Activated CD4-positive, alpha-beta T cell treated with anti-CD3 and anti-CD28 coated beads, Interleukin-2, amount 10 ng/mL, durations not matched to agents 7 days and 5 days (primary cell): ENCODE data around the gene NAA35. TPM values are rescaled to one million over a fixed set of nuclear protein-coding genes. Genes with fewer than 3 reads are reported as not detected.
"Not testable (repeated sequence)": the region's sequence is repeated elsewhere in the genome, so short reads cannot be mapped to it uniquely, and the experiment has no call there.

ENCODE experiments used
- CTCF ChIA-PET: fragments of 350-600 bp; sonication (Branson Sonifier 250); formaldehyde crosslinking; loops from one replicate; lab custom pipeline; 2021; ENCODE audit warnings: antibody characterized with exemption; lab: Charles Lee
- POLR2A ChIA-PET: fragments of 350-600 bp; sonication (Branson Sonifier 250); formaldehyde crosslinking; loops from one replicate; lab custom pipeline; 2021; ENCODE audit warnings: antibody characterized with exemption; lab: Charles Lee
- DNase-seq: peaks from one replicate; pipeline ENCODE4 v3.0.0-alpha.2; 2020
- H3K27ac Mint-ChIP-seq: one replicate; pipeline ENCODE4 v1.8.0; 2021; ENCODE audit warnings: mild to moderate bottlenecking, moderate library complexity, mixed read lengths
- H3K27me3 Mint-ChIP-seq: one replicate; pipeline ENCODE4 v1.8.0; 2021; ENCODE audit warnings: mixed read lengths
- H3K36me3 Mint-ChIP-seq: one replicate; pipeline ENCODE4 v1.8.0; 2021; ENCODE audit warnings: low read depth, mixed read lengths
- H3K4me1 Mint-ChIP-seq: one replicate; pipeline ENCODE4 v1.8.0; 2021; ENCODE audit warnings: mixed read lengths
- H3K4me3 Mint-ChIP-seq: one replicate; pipeline ENCODE4 v1.8.0; 2021; ENCODE audit warnings: mild to moderate bottlenecking, moderate library complexity, mixed read lengths
- H3K9me3 Mint-ChIP-seq: one replicate; pipeline ENCODE4 v1.8.0; 2021; ENCODE audit warnings: mixed read lengths
- total RNA-seq, 2 experiments: library from RNA; stranded (reverse); gene quantifications; one replicate each; pipeline ENCODE4 v1.2.3, GENCODE V29; 2021

The NAA35 gene
- total RNA-seq, 2 experiments from 2014 or later: 20.9 to 22.4 TPM

GRCh38 chr9:85964526-85964925 is 23.6 kb downstream of the NAA35 start:
- Mint-ChIP-seq H3K27ac (no peak overlapping the region), H3K27me3 (no peaks in the 10 kb centered on the region), H3K4me3 (no peak overlapping the region), H3K4me1 (peaks cover 7% of the 10 kb centered on the region), H3K9me3 (no peaks in the 10 kb centered on the region), H3K36me3 (peaks cover 54% of the 10 kb centered on the region)
- CTCF ChIA-PET: interaction anchor here (0.7 kb wide), 1 partner anchor 1753 kb away, joined by 3 read pairs; no protein-coding TSS in a partner anchor
- no peak for DNase-seq
- POLR2A ChIA-PET: no interaction called here

GRCh38 chr9:85964949-85965348 is 24.0 kb downstream of the NAA35 start:
- Mint-ChIP-seq H3K9me3 (no peaks in the 10 kb centered on the region), H3K4me3 (no peak overlapping the region), H3K36me3 (peaks cover 54% of the 10 kb centered on the region), H3K4me1 (peaks cover 7% of the 10 kb centered on the region), H3K27ac (no peak overlapping the region), H3K27me3 (no peaks in the 10 kb centered on the region)
- DNase-seq: no peak
- ChIA-PET POLR2A (no interaction called here), CTCF (no interaction called here)

GRCh38 chr9:85969727-85970126 is 28.8 kb downstream of the NAA35 start:
- Mint-ChIP-seq H3K36me3 (peaks cover 57% of the 10 kb centered on the region), H3K27ac (no peak overlapping the region), H3K4me1 (peaks cover 2% of the 10 kb centered on the region), H3K4me3 (no peak overlapping the region), H3K9me3 (no peaks in the 10 kb centered on the region), H3K27me3 (no peaks in the 10 kb centered on the region)
- CTCF ChIA-PET: no interaction called here
- POLR2A ChIA-PET: no interaction called here
- DNase-seq: no peak

- no peak overlapping the region for H3K27ac Mint-ChIP-seq
- no peak for DNase-seq
- H3K9me3 Mint-ChIP-seq: no peaks in the 10 kb centered on the region
- H3K27me3 Mint-ChIP-seq: no peaks in the 10 kb centered on the region
- CTCF ChIA-PET: interaction anchor here (0.6 to 1.4 kb wide), 3 partner anchors 11 to 116 kb away, joined by 3 to 4 read pairs (median 3); no protein-coding TSS in a partner anchor
- H3K4me3 Mint-ChIP-seq: no peak overlapping the region
- H3K36me3 Mint-ChIP-seq: peaks cover 47% of the 10 kb centered on the region
- POLR2A ChIA-PET: no interaction called here
- no peaks in the 10 kb centered on the region for H3K4me1 Mint-ChIP-seq
These were observed 30.8 kb downstream of the NAA35 start for GRCh38 chr9:85971731-85972130.

- no peaks in the 10 kb centered on the region for H3K4me1 Mint-ChIP-seq
- no peak for DNase-seq
- H3K27ac Mint-ChIP-seq: no peak overlapping the region
- peaks cover 48% of the 10 kb centered on the region for H3K36me3 Mint-ChIP-seq
- no peak overlapping the region for H3K4me3 Mint-ChIP-seq
- no peaks in the 10 kb centered on the region for H3K27me3 Mint-ChIP-seq
- CTCF ChIA-PET: interaction anchor here (0.7 kb wide), 1 partner anchor 14 kb away, joined by 4 read pairs; no protein-coding TSS in a partner anchor
- POLR2A ChIA-PET: no interaction called here
- H3K9me3 Mint-ChIP-seq: no peaks in the 10 kb centered on the region
These were observed 32.3 kb downstream of the NAA35 start for GRCh38 chr9:85973238-85973637.

- H3K27me3 Mint-ChIP-seq, H3K9me3 Mint-ChIP-seq, H3K27ac Mint-ChIP-seq, DNase-seq, CTCF ChIA-PET, H3K4me3 Mint-ChIP-seq, POLR2A ChIA-PET, H3K4me1 Mint-ChIP-seq: not testable (repeated sequence)
- H3K36me3 Mint-ChIP-seq: peaks cover 49% of the 10 kb centered on the region
These were observed 33.2 kb downstream of the NAA35 start for GRCh38 chr9:85974055-85974547.

GRCh38 chr9:85978496-85978895 is 37.5 kb downstream of the NAA35 start:
- Mint-ChIP-seq H3K4me3 (no peak overlapping the region), H3K27me3 (no peaks in the 10 kb centered on the region), H3K36me3 (peaks cover 47% of the 10 kb centered on the region), H3K27ac (no peak overlapping the region), H3K9me3 (no peaks in the 10 kb centered on the region), H3K4me1 (no peaks in the 10 kb centered on the region)
- ChIA-PET CTCF (interaction anchor here (0.6 kb wide), 1 partner anchor 40 kb away, joined by 3 read pairs; no protein-coding TSS in a partner anchor), POLR2A (no interaction called here)
- DNase-seq: no peak

- CTCF ChIA-PET: no interaction called here
- no peak for DNase-seq
- POLR2A ChIA-PET: no interaction called here
- Mint-ChIP-seq H3K36me3 (peaks cover 67% of the 10 kb centered on the region), H3K4me1 (no peaks in the 10 kb centered on the region), H3K27ac (no peak overlapping the region), H3K27me3 (no peaks in the 10 kb centered on the region), H3K9me3 (no peaks in the 10 kb centered on the region), H3K4me3 (no peak overlapping the region)
These were observed 40.4 kb downstream of the NAA35 start for GRCh38 chr9:85981369-85981768.

- Mint-ChIP-seq H3K4me1 (no peaks in the 10 kb centered on the region), H3K9me3 (no peaks in the 10 kb centered on the region), H3K36me3 (peaks cover 62% of the 10 kb centered on the region), H3K27me3 (no peaks in the 10 kb centered on the region), H3K4me3 (no peak overlapping the region), H3K27ac (no peak overlapping the region)
- ChIA-PET POLR2A (no interaction called here), CTCF (no interaction called here)
- no peak for DNase-seq
These were observed 43.5 kb downstream of the NAA35 start for GRCh38 chr9:85984457-85984856.

- Mint-ChIP-seq H3K4me1 (no peaks in the 10 kb centered on the region), H3K27me3 (no peaks in the 10 kb centered on the region), H3K36me3 (peaks cover 51% of the 10 kb centered on the region), H3K27ac (no peak overlapping the region), H3K4me3 (no peak overlapping the region), H3K9me3 (no peaks in the 10 kb centered on the region)
- no peak for DNase-seq
- POLR2A ChIA-PET: no interaction called here
- CTCF ChIA-PET: no interaction called here
These were observed 46.3 kb downstream of the NAA35 start for GRCh38 chr9:85987236-85987635.

- CTCF ChIA-PET: no interaction called here
- POLR2A ChIA-PET: no interaction called here
- Mint-ChIP-seq H3K4me3 (no peak overlapping the region), H3K9me3 (no peaks in the 10 kb centered on the region), H3K27ac (no peak overlapping the region), H3K4me1 (no peaks in the 10 kb centered on the region), H3K27me3 (no peaks in the 10 kb centered on the region), H3K36me3 (peaks cover 36% of the 10 kb centered on the region)
- DNase-seq: no peak
These were observed 53.2 kb downstream of the NAA35 start for GRCh38 chr9:85994191-85994590.

- Mint-ChIP-seq H3K4me1 (no peaks in the 10 kb centered on the region), H3K27ac (no peak overlapping the region), H3K36me3 (peaks cover 36% of the 10 kb centered on the region), H3K4me3 (no peak overlapping the region), H3K27me3 (no peaks in the 10 kb centered on the region), H3K9me3 (no peaks in the 10 kb centered on the region)
- ChIA-PET POLR2A (no interaction called here), CTCF (interaction anchor here (0.6 kb wide), 1 partner anchor 11 kb away, joined by 7 read pairs; no protein-coding TSS in a partner anchor)
- DNase-seq: no peak
These were observed 54.2 kb downstream of the NAA35 start for GRCh38 chr9:85995097-85995496.

- ChIA-PET POLR2A (no interaction called here), CTCF (interaction anchor here (0.6 kb wide), 1 partner anchor 11 kb away, joined by 7 read pairs; no protein-coding TSS in a partner anchor)
- no peak overlapping the region for H3K27ac Mint-ChIP-seq
- H3K36me3 Mint-ChIP-seq: peaks cover 40% of the 10 kb centered on the region
- no peaks in the 10 kb centered on the region for H3K4me1 Mint-ChIP-seq
- no peak overlapping the region for H3K4me3 Mint-ChIP-seq
- no peaks in the 10 kb centered on the region for H3K9me3 Mint-ChIP-seq
- no peaks in the 10 kb centered on the region for H3K27me3 Mint-ChIP-seq
- no peak for DNase-seq
These were observed 54.7 kb downstream of the NAA35 start for GRCh38 chr9:85995599-85995998.

- Mint-ChIP-seq H3K27me3 (no peaks in the 10 kb centered on the region), H3K9me3 (peaks cover 5% of the 10 kb centered on the region), H3K4me1 (no peaks in the 10 kb centered on the region), H3K27ac (no peak overlapping the region), H3K4me3 (no peak overlapping the region), H3K36me3 (peaks cover 73% of the 10 kb centered on the region)
- ChIA-PET CTCF (no interaction called here), POLR2A (no interaction called here)
- no peak for DNase-seq
These were observed 64.4 kb downstream of the NAA35 start for GRCh38 chr9:86005253-86005775.
